IMR-90 (cell line): Measurements from ENCODE around the gene BMP8A. TPM values are rescaled to one million over a fixed set of nuclear protein-coding genes. Genes with fewer than 3 reads are reported as not detected.

Source experiments
- ATAC-seq: fragments of 200-7000 bp; cut with Tn5 transposase; 2 replicates; pipeline ENCODE4 v1.9.1; 2020; ENCODE audit warnings: low read depth, mild to moderate bottlenecking, moderate library complexity
- BruUV-seq: library from RNA; stranded (reverse); fragments of 400-500 nt; replicated peaks from 2 replicates; lab custom pipeline; 2021; lab: Mats Ljungman, UMichigan
- CTCF ChIA-PET: fragments of 300-600 bp; formaldehyde crosslinking; extraction: SDS; loops from one replicate; lab custom pipeline; 2021; ENCODE audit warnings: antibody characterized with exemption; lab: Yijun Ruan, JAX
- POLR2A ChIA-PET: fragments of 300-600 bp; sonication (Branson Sonifier 250); formaldehyde crosslinking; loops from one replicate; lab custom pipeline; 2022; ENCODE audit warnings: antibody characterized with exemption; ENCODE audit not compliant: unreplicated experiment; lab: Charles Lee
- DNase-seq: peaks from one replicate; pipeline ENCODE4 v3.0.0; 2013
- H2AFZ ChIP-seq: replicated peaks from 2 replicates; pipeline ENCODE3; 2013; ENCODE audit warnings: low read length, mild to moderate bottlenecking; ENCODE audit not compliant: poor library complexity
- H2AK5ac ChIP-seq: 2 replicates; pipeline ENCODE4 v1.6.1; 2013; ENCODE audit warnings: low read depth, low read length, inconsistent platforms
- H2AK9ac ChIP-seq: replicated peaks from 2 replicates; pipeline ENCODE3; 2013; ENCODE audit warnings: mild to moderate bottlenecking, low read depth, low read length, moderate library complexity; ENCODE audit not compliant: poor library complexity
- H2BK120ac ChIP-seq: 2 replicates; pipeline ENCODE4 v1.6.1; 2013; ENCODE audit warnings: low read depth, low read length, inconsistent platforms
- H2BK15ac ChIP-seq: 3 replicates; pipeline ENCODE4 v1.6.1; 2013; ENCODE audit warnings: low read depth, low read length, inconsistent platforms
- H2BK20ac ChIP-seq: 2 replicates; pipeline ENCODE4 v1.6.1; 2013; ENCODE audit warnings: low read depth, mild to moderate bottlenecking, inconsistent platforms, low read length, moderate library complexity
- H2BK5ac ChIP-seq: 2 replicates; pipeline ENCODE4 v1.6.1; 2013; ENCODE audit warnings: mild to moderate bottlenecking, low read depth, low read length, inconsistent platforms; ENCODE audit not compliant: poor library complexity, severe bottlenecking
- H3K14ac ChIP-seq: replicated peaks from 2 replicates; pipeline ENCODE4 v1.6.1; 2013; ENCODE audit warnings: low read depth, low read length, inconsistent platforms
- H3K18ac ChIP-seq: 2 replicates; pipeline ENCODE4 v1.6.1; 2013; ENCODE audit warnings: low read depth, low read length, control low read depth
- H3K23ac ChIP-seq: 2 replicates; pipeline ENCODE4 v1.6.1; 2013; ENCODE audit warnings: low read depth, low read length, inconsistent platforms
- H3K27ac ChIP-seq: 2 replicates; pipeline ENCODE4 v1.5.1; 2013; ENCODE audit warnings: mild to moderate bottlenecking, control low read depth, low read length; ENCODE audit not compliant: insufficient read depth
- H3K27me3 ChIP-seq: 2 replicates; pipeline ENCODE4 v1.6.1; 2013; ENCODE audit warnings: low read length; ENCODE audit not compliant: control insufficient read depth, insufficient read depth
- H3K36me3 ChIP-seq: 2 replicates; pipeline ENCODE4 v1.6.1; 2013; ENCODE audit warnings: low read length, mixed read lengths; ENCODE audit not compliant: control insufficient read depth, insufficient read depth
- H3K4ac ChIP-seq: 2 replicates; pipeline ENCODE4 v1.6.1; 2013; ENCODE audit warnings: low read depth, low read length, inconsistent platforms
- H3K4me1 ChIP-seq: 2 replicates; pipeline ENCODE4 v1.6.1; 2013; ENCODE audit warnings: low read length, mixed read lengths; ENCODE audit not compliant: control insufficient read depth, insufficient read depth
- H3K4me2 ChIP-seq: 2 replicates; pipeline ENCODE4 v1.6.1; 2013; ENCODE audit warnings: low read depth, mild to moderate bottlenecking, control low read depth, low read length, moderate library complexity
- H3K4me3 ChIP-seq: 2 replicates; pipeline ENCODE4 v1.5.1; 2013; ENCODE audit warnings: low read depth, mild to moderate bottlenecking, control low read depth, low read length, moderate library complexity; ENCODE audit not compliant: insufficient read depth
- H3K56ac ChIP-seq: 2 replicates; pipeline ENCODE4 v1.6.1; 2013; ENCODE audit warnings: low read length, inconsistent platforms; ENCODE audit not compliant: insufficient read depth; ENCODE audit errors: extremely low read depth
- H3K79me1 ChIP-seq, 2 experiments: 2 replicates each; pipeline ENCODE4 v1.6.1; 2013; ENCODE audit warnings: low read length in 2 of 2, inconsistent platforms in 1 of 2, low read depth in 1 of 2
- H3K9ac ChIP-seq: 2 replicates; pipeline ENCODE4 v1.6.1; 2013; ENCODE audit warnings: low read depth, low read length, control low read depth
- H3K9me1 ChIP-seq: 2 replicates; pipeline ENCODE4 v1.6.1; 2013; ENCODE audit warnings: low read length, inconsistent platforms; ENCODE audit not compliant: insufficient read depth
- H3K9me3 ChIP-seq: 2 replicates; pipeline ENCODE4 v1.6.1; 2013; ENCODE audit warnings: low read length; ENCODE audit not compliant: control insufficient read depth, insufficient read depth
- H4K20me1 ChIP-seq: 2 replicates; pipeline ENCODE4 v1.6.1; 2013; ENCODE audit warnings: low read length, inconsistent platforms; ENCODE audit not compliant: insufficient read depth
- H4K5ac ChIP-seq: 2 replicates; pipeline ENCODE4 v1.6.1; 2013; ENCODE audit warnings: mild to moderate bottlenecking, low read depth, low read length, control low read depth
- H4K8ac ChIP-seq, 2 experiments: 2 replicates each; pipeline ENCODE4 v1.6.1; 2013; ENCODE audit warnings: low read depth in 2 of 2, low read length in 2 of 2, control low read depth in 1 of 2, inconsistent platforms in 1 of 2
- H4K91ac ChIP-seq: 2 replicates; pipeline ENCODE4 v1.6.1; 2013; ENCODE audit warnings: low read depth, low read length, inconsistent platforms; ENCODE audit not compliant: insufficient read depth
- CEBPB ChIP-seq: IDR thresholded peaks from 2 replicates; pipeline ENCODE4 v1.6.1; 2012; ENCODE audit warnings: low read depth, low read length, improper control_type of control experiment
- CHD1 ChIP-seq: IDR thresholded peaks from 2 replicates; pipeline ENCODE4 v1.6.1; 2012; ENCODE audit warnings: low read depth, low read length, improper control_type of control experiment
- MAFK ChIP-seq: IDR thresholded peaks from 2 replicates; pipeline ENCODE4 v1.6.1; 2012; ENCODE audit warnings: low read depth, low read length, improper control_type of control experiment
- MXI1 ChIP-seq: IDR thresholded peaks from 2 replicates; pipeline ENCODE4 v1.6.1; 2012; ENCODE audit warnings: low read depth, mild to moderate bottlenecking, low read length, moderate library complexity, borderline replicate concordance
- POLR2A ChIP-seq: IDR thresholded peaks from 2 replicates; pipeline ENCODE4 v1.6.1; 2012; ENCODE audit warnings: mild to moderate bottlenecking, low read depth, low read length
- RCOR1 ChIP-seq: IDR thresholded peaks from 2 replicates; pipeline ENCODE4 v1.6.1; 2012; ENCODE audit warnings: mild to moderate bottlenecking, low read length, improper control_type of control experiment; ENCODE audit not compliant: insufficient replicate concordance
- RFX5 ChIP-seq: IDR thresholded peaks from 2 replicates; pipeline ENCODE4 v1.8.0; 2012; ENCODE audit warnings: low read depth, mild to moderate bottlenecking, low read length, moderate library complexity
- WGBS, 2 experiments: methylation state at CpG; one replicate each; pipeline versions ENCODE4 v1.1.5 to v1.1.7; 2013; ENCODE audit warnings: missing lambda C conversion rate in 2 of 2; ENCODE audit not compliant: insufficient read length in 1 of 2; ENCODE audit errors: extremely low coverage in 2 of 2; 5-methylcytosine and 5-hydroxymethylcytosine counted together
- dilution Hi-C: fragments of 300-500 bp; cut with HindIII; formaldehyde crosslinking; loops from one replicate; pipeline ENCODE4 v1.14.3; 2018; ENCODE audit warnings: low sequenced_read_pairs; ENCODE audit not compliant: unreplicated experiment
- in situ Hi-C: fragments of 300-500 bp; cut with MboI; formaldehyde crosslinking; loops from 3 replicates; pipeline ENCODE4 v1.14.3; 2019; ENCODE audit warnings: low sequenced_read_pairs, inconsistent platforms, mixed read lengths
- intact Hi-C: fragments of 100-400 bp; cut with micrococcal nuclease; formaldehyde crosslinking; loops from 2 replicates; pipeline ENCODE4 v1.10.0; 2022
- polyA plus RNA-seq, 3 experiments: library from polyadenylated mRNA; depleted of rRNA; stranded (reverse); fragments of >200 nt; gene quantifications; 2 replicates each; pipeline ENCODE4 v1.2.3, GENCODE V29; 2012; ENCODE audit warnings: low replicate concordance in 1 of 3
- total RNA-seq: library from RNA; depleted of rRNA; stranded (reverse); fragments of >200 nt; gene quantifications from 2 replicates; pipeline ENCODE4 v1.2.3, GENCODE V29; 2012
- TF ChIP-seq, protein P1 (sequence below): fragments of 150-350 bp; IDR thresholded peaks from 2 replicates; pipeline ENCODE4 v1.6.1; 2016; ENCODE audit warnings: low read depth, mild to moderate bottlenecking, low read length, moderate library complexity, borderline replicate concordance
- TF ChIP-seq, protein P2 (sequence below): fragments of 150-350 bp; IDR thresholded peaks from 2 replicates; pipeline ENCODE4 v1.6.1; 2017; ENCODE audit warnings: mild to moderate bottlenecking, antibody characterized with exemption, low read length, low read depth

Gene BMP8A
- total and polyA plus RNA-seq, 2 of the 4 experiments (the other 2 are of a cell fraction), result not detected

- 0 out of 2 replicates have a peak overlapping the region, but pooled peaks have one; percentile 66 for H2AK5ac ChIP-seq
- H2BK120ac ChIP-seq, result no peak overlapping the region
- 0 out of 4 replicates have a peak, but pooled peaks cover 0 to 7% of the 10 kb centered on the region in 2 experiments for H3K79me1 ChIP-seq
- H2BK15ac ChIP-seq, result no peak overlapping the region
- peaks cover 3% of the 10 kb centered on the region for H3K4me1 ChIP-seq
- H4K5ac ChIP-seq, result no peak overlapping the region
- H3K14ac ChIP-seq, result peak overlapping the region; percentile 34; the same call in 1 of the 2 replicates
- H3K36me3 ChIP-seq, result peaks cover 6% of the 10 kb centered on the region
- in situ Hi-C loops, result loop anchor here (25.0 kb wide), 1 partner anchor 678 kb away; the partner anchor contains the start of genes MYCBP and RRAGC
- DNase-seq, result peak; percentile 77
- peak overlapping the region; percentile 68 for H2AK9ac ChIP-seq
- H4K8ac ChIP-seq, result no peak overlapping the region
- H3K4ac ChIP-seq, result 0 out of 2 replicates have a peak overlapping the region, but pooled peaks have one; percentile 29
- H3K27me3 ChIP-seq, result no peaks in the 10 kb centered on the region
- WGBS, 2 experiments, result 80% methylated on average over 11 of the region's 13 CpGs; no CpG with 5 or more reads in 1 of the 2 experiments
- no peak overlapping the region for H3K23ac ChIP-seq
- TF ChIP-seq MXI1 (no peak), POLR2A (no peak), RFX5 (no peak), CEBPB (peak; percentile 86), CHD1 (no peak), MAFK (no peak), RCOR1 (peak; percentile 55)
- TF ChIP-seq, protein P1, sequence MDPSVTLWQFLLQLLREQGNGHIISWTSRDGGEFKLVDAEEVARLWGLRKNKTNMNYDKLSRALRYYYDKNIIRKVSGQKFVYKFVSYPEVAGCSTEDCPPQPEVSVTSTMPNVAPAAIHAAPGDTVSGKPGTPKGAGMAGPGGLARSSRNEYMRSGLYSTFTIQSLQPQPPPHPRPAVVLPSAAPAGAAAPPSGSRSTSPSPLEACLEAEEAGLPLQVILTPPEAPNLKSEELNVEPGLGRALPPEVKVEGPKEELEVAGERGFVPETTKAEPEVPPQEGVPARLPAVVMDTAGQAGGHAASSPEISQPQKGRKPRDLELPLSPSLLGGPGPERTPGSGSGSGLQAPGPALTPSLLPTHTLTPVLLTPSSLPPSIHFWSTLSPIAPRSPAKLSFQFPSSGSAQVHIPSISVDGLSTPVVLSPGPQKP, result no peak
- TF ChIP-seq, protein P2, sequence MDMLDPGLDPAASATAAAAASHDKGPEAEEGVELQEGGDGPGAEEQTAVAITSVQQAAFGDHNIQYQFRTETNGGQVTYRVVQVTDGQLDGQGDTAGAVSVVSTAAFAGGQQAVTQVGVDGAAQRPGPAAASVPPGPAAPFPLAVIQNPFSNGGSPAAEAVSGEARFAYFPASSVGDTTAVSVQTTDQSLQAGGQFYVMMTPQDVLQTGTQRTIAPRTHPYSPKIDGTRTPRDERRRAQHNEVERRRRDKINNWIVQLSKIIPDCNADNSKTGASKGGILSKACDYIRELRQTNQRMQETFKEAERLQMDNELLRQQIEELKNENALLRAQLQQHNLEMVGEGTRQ, result 0 out of 2 replicates have a peak, but pooled peaks have one; percentile 12
- dilution Hi-C loops, result no loop called here
- ATAC-seq, result peak; percentile 55
- ChIA-PET CTCF (interaction anchor here (0.5 to 2.0 kb wide), 2 partner anchors 250 to 442 kb away, joined by 3 to 11 read pairs; no protein-coding TSS in a partner anchor), POLR2A (no interaction called here)
- no peak overlapping the region for H3K4me2 ChIP-seq
- peaks cover 6% of the 10 kb centered on the region for H4K20me1 ChIP-seq
- no peak overlapping the region for H2BK5ac ChIP-seq
- peak overlapping the region; percentile 4; the same call in 1 of the 2 replicates for H3K27ac ChIP-seq
- H2BK20ac ChIP-seq, result no peak overlapping the region
- no peak overlapping the region for H3K18ac ChIP-seq
- peaks cover 5% of the 10 kb centered on the region; the same call in 1 of the 2 replicates for H3K9me1 ChIP-seq
- H2AFZ ChIP-seq, result peak overlapping the region; percentile 77
- no peaks in the 10 kb centered on the region for H3K9me3 ChIP-seq
- no TSS peak for BruUV-seq
- intact Hi-C loops, result no loop called here
- H3K56ac ChIP-seq, result no peak overlapping the region
- no peak overlapping the region for H4K91ac ChIP-seq
- no peak overlapping the region for H3K9ac ChIP-seq
- H3K4me3 ChIP-seq, result no peak overlapping the region
These were observed 49.1 kb downstream of the BMP8A start for GRCh38 chr1:39540504-39541031.
